HEK293 (cell line): Measurements from ENCODE around the gene NID1.

Experiments used
- CTCF ChIA-PET: fragments of 350-600 bp; formaldehyde crosslinking; extraction: SDS; loops from one replicate; lab custom pipeline; 2021; ENCODE audit warnings: antibody characterized with exemption; lab: Yijun Ruan, JAX
- POLR2A ChIA-PET: fragments of 300-600 bp; formaldehyde crosslinking; extraction: SDS; loops from one replicate; lab custom pipeline; 2020; ENCODE audit warnings: antibody characterized with exemption, inconsistent platforms; lab: Yijun Ruan, JAX
- H3K27ac ChIP-seq: fragments of 200-500 bp; sonication (Bioruptor generic); 2 replicates; pipeline ENCODE4 v1.5.1; 2014; ENCODE audit warnings: low read depth, low read length, control low read depth, inconsistent platforms; ENCODE audit errors: extremely low read depth
- H3K36me3 ChIP-seq, 2 experiments: fragments of 200-500 bp in 1 of 2; sonication (Bioruptor generic) in 1 of 2; 1 replicate in 1 of 2; 2 replicates in 1 of 2; pipeline ENCODE4 v1.5.1; 2014 to 2017; ENCODE audit warnings: inconsistent platforms in 2 of 2, low read length in 2 of 2; ENCODE audit not compliant: control insufficient read depth in 2 of 2, insufficient read depth in 1 of 2
- H3K4me1 ChIP-seq: fragments of 200-500 bp; sonication (Bioruptor generic); 2 replicates; pipeline ENCODE4 v1.5.1; 2014; ENCODE audit warnings: mild to moderate bottlenecking, low read length, inconsistent platforms; ENCODE audit not compliant: control insufficient read depth, insufficient read depth
- H3K4me3 ChIP-seq: 2 replicates; pipeline ENCODE4 v1.5.1; 2011; ENCODE audit warnings: low read depth, mild to moderate bottlenecking, control low read depth, low read length, moderate library complexity
- H3K9me3 ChIP-seq: fragments of 200-500 bp; sonication (Bioruptor generic); 2 replicates; pipeline ENCODE4 v1.5.1; 2014; ENCODE audit warnings: low read depth, low read length, inconsistent platforms; ENCODE audit not compliant: control insufficient read depth, insufficient read depth
- BCL6B ChIP-seq: fragments of 450-650 bp; formaldehyde crosslinking; IDR thresholded peaks from 2 replicates; pipeline ENCODE4 v1.5.1; 2017; ENCODE audit warnings: missing biosample characterization, missing genetic modification characterization
- EGR2 ChIP-seq: fragments of 450-650 bp; formaldehyde crosslinking; IDR thresholded peaks from 2 replicates; pipeline ENCODE4 v1.5.1; 2016; ENCODE audit warnings: low read depth, missing biosample characterization, missing genetic modification characterization
- KLF9 ChIP-seq: fragments of 450-650 bp; formaldehyde crosslinking; IDR thresholded peaks from 2 replicates; pipeline ENCODE4 v1.5.1; 2016; ENCODE audit warnings: missing biosample characterization, missing genetic modification characterization, low read depth
- MEIS1 ChIP-seq: sonication (generic); formaldehyde crosslinking; IDR thresholded peaks from 2 replicates; pipeline ENCODE4 v1.8.1; 2022; ENCODE audit warnings: missing genetic modification reagents, mild to moderate bottlenecking, borderline replicate concordance
- PRDM10 ChIP-seq: fragments of 450-650 bp; formaldehyde crosslinking; IDR thresholded peaks from 2 replicates; pipeline ENCODE4 v1.5.1; 2016; ENCODE audit warnings: missing biosample characterization, missing genetic modification characterization
- SCRT2 ChIP-seq: fragments of 450-650 bp; formaldehyde crosslinking; IDR thresholded peaks from 2 replicates; pipeline ENCODE4 v1.5.1; 2016; ENCODE audit warnings: missing biosample characterization, missing genetic modification characterization
- TSHZ1 ChIP-seq: fragments of 450-650 bp; formaldehyde crosslinking; IDR thresholded peaks from 2 replicates; pipeline ENCODE4 v1.5.1; 2016; ENCODE audit warnings: missing biosample characterization, missing genetic modification characterization, borderline replicate concordance
- WT1 ChIP-seq: fragments of 450-650 bp; formaldehyde crosslinking; IDR thresholded peaks from 2 replicates; pipeline ENCODE4 v1.5.1; 2016; ENCODE audit warnings: missing biosample characterization, missing genetic modification characterization
- ZBTB17 ChIP-seq: fragments of 450-650 bp; formaldehyde crosslinking; IDR thresholded peaks from 2 replicates; pipeline ENCODE4 v1.5.1; 2016; ENCODE audit warnings: missing biosample characterization, missing genetic modification characterization
- ZBTB20 ChIP-seq: fragments of 450-650 bp; formaldehyde crosslinking; IDR thresholded peaks from 2 replicates; pipeline ENCODE4 v1.5.1; 2016; ENCODE audit warnings: missing biosample characterization, missing genetic modification characterization
- ZBTB26 ChIP-seq: fragments of 450-650 bp; formaldehyde crosslinking; optimal IDR thresholded peaks from 2 replicates; pipeline ENCODE3; 2016; ENCODE audit warnings: missing biosample characterization, mild to moderate bottlenecking, missing genetic modification characterization
- ZBTB8A ChIP-seq: fragments of 450-650 bp; formaldehyde crosslinking; IDR thresholded peaks from 2 replicates; pipeline ENCODE4 v1.5.1; 2016; ENCODE audit warnings: missing biosample characterization, missing genetic modification characterization
- ZFHX2 ChIP-seq: fragments of 450-650 bp; formaldehyde crosslinking; conservative IDR thresholded peaks from 2 replicates; pipeline ENCODE4 v1.5.1; 2016; ENCODE audit warnings: missing biosample characterization, missing genetic modification characterization
- ZNF174 ChIP-seq: fragments of 450-650 bp; formaldehyde crosslinking; IDR thresholded peaks from 2 replicates; pipeline ENCODE4 v1.5.0; 2017; ENCODE audit warnings: missing biosample characterization, mild to moderate bottlenecking, missing genetic modification characterization
- ZNF571 ChIP-seq: fragments of 450-650 bp; formaldehyde crosslinking; IDR thresholded peaks from 2 replicates; pipeline ENCODE4 v1.5.0; 2017; ENCODE audit warnings: missing biosample characterization, missing genetic modification characterization
- ZNF624 ChIP-seq: fragments of 450-650 bp; formaldehyde crosslinking; IDR thresholded peaks from 2 replicates; pipeline ENCODE4 v1.5.1; 2017; ENCODE audit warnings: missing biosample characterization, missing genetic modification characterization

Gene NID1

GRCh38 chr1:236081546-236082227, 16.8 kb upstream of the NID1 start:
- no peaks in the 10 kb centered on the region for H3K36me3 ChIP-seq
- POLR2A ChIA-PET = interaction anchor here (0.7 kb wide), 1 partner anchor 484 kb away, joined by 3 read pairs; no protein-coding TSS in a partner anchor
- no peak overlapping the region for H3K27ac ChIP-seq
- no peak overlapping the region for H3K4me3 ChIP-seq
- TF ChIP-seq MEIS1 (CRISPR knock-in tag) (no peak), WT1 (tag by site-specific recombination) (no peak), ZNF571 (tag by site-specific recombination) (no peak), TSHZ1 (tag by site-specific recombination) (no peak), PRDM10 (tag by site-specific recombination) (peak; percentile 17; the same call in 1 of the 2 replicates), ZBTB17 (tag by site-specific recombination) (peak; percentile 46; the same call in 1 of the 2 replicates), KLF9 (tag by site-specific recombination) (no peak), ZBTB26 (tag by site-specific recombination) (no peak)
- H3K4me1 ChIP-seq = no peaks in the 10 kb centered on the region
- CTCF ChIA-PET = interaction anchor here (0.5 kb wide), 1 partner anchor 12 kb away, joined by 6 read pairs; no protein-coding TSS in a partner anchor
- no peaks in the 10 kb centered on the region for H3K9me3 ChIP-seq

GRCh38 chr1:236079703-236080102, 14.8 kb upstream of the NID1 start:
- TF ChIP-seq EGR2 = 0 out of 2 replicates have a peak, but pooled peaks have one; percentile 34
- TF ChIP-seq ZBTB8A (tag by site-specific recombination) = no peak
- TF ChIP-seq SCRT2 (tag by site-specific recombination) = peak; percentile 76; the same call in 1 of the 2 replicates
- peak; percentile 33; the same call in 1 of the 2 replicates for TF ChIP-seq ZFHX2 (tag by site-specific recombination)
- TF ChIP-seq ZNF174 = no peak
- TF ChIP-seq BCL6B (tag by site-specific recombination) = peak; percentile 60; the same call in 1 of the 2 replicates
- peak; percentile 82 for TF ChIP-seq ZBTB20
- no peak for TF ChIP-seq ZNF624 (tag by site-specific recombination)
- POLR2A ChIA-PET = no interaction called here
- no peaks in the 10 kb centered on the region for H3K4me1 ChIP-seq
- no peak overlapping the region for H3K4me3 ChIP-seq
- CTCF ChIA-PET = interaction anchor here (0.7 to 1.4 kb wide), 2 partner anchors 13 to 159 kb away, joined by 3 to 6 read pairs; no protein-coding TSS in a partner anchor
- no peak overlapping the region for H3K27ac ChIP-seq
- H3K36me3 ChIP-seq = no peaks in the 10 kb centered on the region
- H3K9me3 ChIP-seq = no peaks in the 10 kb centered on the region
